ENCODE measurements around the gene AGMAT.

GRCh38 chr1:15616373-15617172 is 31.7 kb upstream of the AGMAT start:
- TF ChIP-seq RCOR1 (IDR thresholded peaks at IDR 0.05; ENCODE audit: insufficient replicate concordance, low read length) (no peak), CTCF (conservative IDR thresholded peaks at IDR 0.05; ENCODE audit: low read depth, low read length) (no peak), MXI1 (IDR thresholded peaks at IDR 0.05; ENCODE audit: borderline replicate concordance, low read depth, low read length) (no peak), RAD21 (IDR thresholded peaks at IDR 0.05; ENCODE audit: low read length) (no peak), POLR2A (IDR thresholded peaks at IDR 0.05; ENCODE audit: low read depth, low read length) (no peak), RFX5 (IDR thresholded peaks at IDR 0.05; ENCODE audit: low read depth, low read length) (no peak), USF2 (IDR thresholded peaks at IDR 0.05; ENCODE audit: low read depth, low read length) (no peak), MAFK (IDR thresholded peaks at IDR 0.05; ENCODE audit: low read depth, low read length) (no peak), ELK1 (IDR thresholded peaks at IDR 0.05; ENCODE audit: borderline replicate concordance, low read depth, low read length) (no peak)

All from IMR-90 (cell line).